Mesothelial cell of epicardium (in vitro differentiated cells): Measurements from ENCODE around the gene ZNF800. TPM values are rescaled to one million over a fixed set of nuclear protein-coding genes. Genes with fewer than 3 reads are reported as not detected.

Experiments used
- DNase-seq, 2 experiments: peaks; one replicate each; pipeline ENCODE4 v3.0.0; 2021; ENCODE audit warnings: low spot score in 2 of 2; ENCODE audit not compliant: unreplicated experiment in 2 of 2
- H3K27ac Mint-ChIP-seq: 2 replicates; pipeline ENCODE4 v1.8.0; 2021; ENCODE audit warnings: mixed read lengths
- H3K27me3 Mint-ChIP-seq: 2 replicates; pipeline ENCODE4 v1.8.0; 2021; ENCODE audit warnings: low read depth, mixed read lengths
- H3K36me3 Mint-ChIP-seq: 2 replicates; pipeline ENCODE4 v1.8.0; 2021; ENCODE audit warnings: mixed read lengths
- H3K4me1 Mint-ChIP-seq: 2 replicates; pipeline ENCODE4 v1.8.0; 2021; ENCODE audit warnings: mixed read lengths
- H3K4me3 Mint-ChIP-seq: 2 replicates; pipeline ENCODE4 v1.8.0; 2021; ENCODE audit warnings: mild to moderate bottlenecking, moderate library complexity, mixed read lengths
- H3K9me3 Mint-ChIP-seq: 2 replicates; pipeline ENCODE4 v1.8.0; 2021; ENCODE audit warnings: mixed read lengths
- total RNA-seq: library from RNA; stranded (reverse); gene quantifications from 3 replicates; pipeline ENCODE4 v1.2.1, GENCODE V29; 2021
- TF ChIP-seq, protein P1 (sequence below): fragments of 200-600 bp; sonication (generic); IDR thresholded peaks from one replicate; pipeline ENCODE4 v1.5.0; 2021; ENCODE audit warnings: antibody characterized with exemption; ENCODE audit not compliant: unreplicated experiment

ZNF800 gene
- total RNA-seq, 1 donor from 2014 or later = 24.8 TPM

DNA sequence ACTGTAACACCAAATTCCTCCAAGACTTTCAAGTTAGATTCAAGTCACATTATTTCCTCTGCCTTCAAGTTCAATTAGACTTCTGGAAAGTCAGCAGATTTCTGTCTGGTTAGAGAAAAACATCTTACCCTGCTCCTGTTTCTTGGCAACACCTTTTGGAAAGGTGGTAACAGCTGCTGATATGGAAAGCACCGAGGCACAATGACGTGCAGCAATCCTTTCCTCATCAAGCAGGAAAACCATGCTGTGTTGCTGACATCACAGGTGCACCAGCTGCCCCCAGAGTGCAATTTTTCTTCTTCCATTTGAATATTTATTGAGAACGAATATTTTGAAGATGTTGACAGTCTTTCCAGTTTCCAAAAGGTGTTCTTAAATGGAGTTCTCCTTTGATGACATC, 41.9 kb downstream of the ZNF800 start:
- TF ChIP-seq, protein P1, sequence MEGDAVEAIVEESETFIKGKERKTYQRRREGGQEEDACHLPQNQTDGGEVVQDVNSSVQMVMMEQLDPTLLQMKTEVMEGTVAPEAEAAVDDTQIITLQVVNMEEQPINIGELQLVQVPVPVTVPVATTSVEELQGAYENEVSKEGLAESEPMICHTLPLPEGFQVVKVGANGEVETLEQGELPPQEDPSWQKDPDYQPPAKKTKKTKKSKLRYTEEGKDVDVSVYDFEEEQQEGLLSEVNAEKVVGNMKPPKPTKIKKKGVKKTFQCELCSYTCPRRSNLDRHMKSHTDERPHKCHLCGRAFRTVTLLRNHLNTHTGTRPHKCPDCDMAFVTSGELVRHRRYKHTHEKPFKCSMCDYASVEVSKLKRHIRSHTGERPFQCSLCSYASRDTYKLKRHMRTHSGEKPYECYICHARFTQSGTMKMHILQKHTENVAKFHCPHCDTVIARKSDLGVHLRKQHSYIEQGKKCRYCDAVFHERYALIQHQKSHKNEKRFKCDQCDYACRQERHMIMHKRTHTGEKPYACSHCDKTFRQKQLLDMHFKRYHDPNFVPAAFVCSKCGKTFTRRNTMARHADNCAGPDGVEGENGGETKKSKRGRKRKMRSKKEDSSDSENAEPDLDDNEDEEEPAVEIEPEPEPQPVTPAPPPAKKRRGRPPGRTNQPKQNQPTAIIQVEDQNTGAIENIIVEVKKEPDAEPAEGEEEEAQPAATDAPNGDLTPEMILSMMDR = no peak
- Mint-ChIP-seq H3K4me3 (no peak overlapping the region), H3K36me3 (no peaks in the 10 kb centered on the region), H3K27ac (no peak overlapping the region), H3K27me3 (peaks cover 32% of the 10 kb centered on the region), H3K9me3 (no peaks in the 10 kb centered on the region), H3K4me1 (peaks cover 2% of the 10 kb centered on the region)
- no peak for DNase-seq

DNA sequence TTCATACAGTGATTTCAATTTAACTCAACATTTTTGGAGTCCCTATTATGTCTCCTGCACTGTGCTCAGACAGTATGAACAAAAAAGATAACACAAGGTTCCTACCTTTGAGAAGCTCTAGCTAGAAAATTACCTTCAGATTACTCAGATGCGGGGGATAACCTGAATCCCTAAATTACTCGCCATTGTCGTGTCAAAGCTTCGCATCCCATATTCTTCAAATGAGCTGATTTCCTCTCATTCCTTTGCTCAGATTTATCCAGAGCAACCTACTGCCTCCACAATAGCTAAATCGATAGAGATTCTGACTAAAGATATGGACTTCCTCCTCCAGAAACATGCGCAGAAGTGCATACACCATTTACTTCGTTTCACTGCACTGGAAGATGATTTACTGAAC, 42.6 kb downstream of the ZNF800 start:
- TF ChIP-seq, protein P1 = no peak
- Mint-ChIP-seq H3K27ac (no peak overlapping the region), H3K4me3 (no peak overlapping the region), H3K36me3 (no peaks in the 10 kb centered on the region), H3K27me3 (peaks cover 38% of the 10 kb centered on the region), H3K4me1 (peaks cover 2% of the 10 kb centered on the region), H3K9me3 (no peaks in the 10 kb centered on the region)
- no peak for DNase-seq

DNA sequence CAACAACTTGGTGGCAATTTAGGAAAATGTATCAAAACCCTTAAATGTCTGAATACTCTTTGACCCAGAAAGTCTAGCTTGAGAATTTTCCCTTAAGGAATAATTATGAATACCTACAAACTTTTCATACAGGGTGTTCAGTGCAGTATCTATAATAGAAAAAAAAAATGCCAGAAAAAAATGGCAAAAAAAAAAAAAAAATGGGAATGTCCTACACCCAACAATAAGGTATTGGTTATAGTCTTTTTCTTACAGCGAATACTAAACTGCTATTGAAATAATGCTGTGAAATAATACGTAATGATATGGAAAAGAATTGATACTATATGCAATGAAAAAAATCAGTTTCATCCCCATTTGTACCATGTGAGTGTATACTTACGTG, 44.3 kb downstream of the ZNF800 start:
- Mint-ChIP-seq H3K9me3 (peaks cover 7% of the 10 kb centered on the region), H3K36me3 (no peaks in the 10 kb centered on the region), H3K27ac (no peak overlapping the region), H3K27me3 (peaks cover 38% of the 10 kb centered on the region), H3K4me1 (peaks cover 2% of the 10 kb centered on the region), H3K4me3 (peak overlapping the region; percentile 52)
- TF ChIP-seq, protein P1 = no peak
- DNase-seq = no peak

DNA sequence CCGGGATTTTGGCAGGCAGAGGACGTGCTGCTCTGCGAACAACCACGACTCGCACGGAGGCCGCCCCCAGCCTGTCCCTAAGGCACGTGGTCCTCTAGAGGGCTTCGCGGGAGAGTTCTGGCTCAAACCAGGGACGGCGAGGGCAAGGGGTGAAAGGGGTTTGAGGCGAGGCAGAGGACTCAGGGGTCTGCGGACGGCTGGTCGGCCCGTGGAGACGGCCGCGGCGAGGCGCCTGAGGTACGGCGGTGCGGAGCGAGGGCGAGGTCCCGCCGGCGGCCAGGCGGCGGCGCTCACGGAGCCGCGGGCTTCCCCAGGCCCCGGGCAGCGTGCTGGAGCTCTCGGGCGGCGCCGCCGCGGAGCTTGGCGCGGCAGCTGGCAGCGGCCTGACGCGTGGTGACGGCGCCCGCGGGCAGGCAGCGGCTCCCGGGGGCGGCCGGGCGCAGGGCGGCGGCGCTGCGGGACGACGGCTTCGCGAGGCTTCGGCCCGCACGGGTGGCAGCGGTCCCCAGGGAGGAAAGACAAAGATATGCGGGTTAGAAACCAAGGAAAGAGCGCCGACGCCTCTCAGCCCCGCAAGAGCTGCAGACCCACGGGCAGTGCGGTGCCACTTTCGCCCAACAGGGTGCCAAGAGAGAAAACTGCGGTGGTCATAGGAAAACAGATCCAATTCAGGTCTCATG, 44.8 kb downstream of the ZNF800 start:
- peaks cover 7% of the 10 kb centered on the region for H3K9me3 Mint-ChIP-seq
- peak; percentile 50 to 79 for DNase-seq
- peak overlapping the region; percentile 60 for H3K4me3 Mint-ChIP-seq
- no peaks in the 10 kb centered on the region for H3K36me3 Mint-ChIP-seq
- peaks cover 2% of the 10 kb centered on the region for H3K4me1 Mint-ChIP-seq
- H3K27ac Mint-ChIP-seq = no peak overlapping the region
- TF ChIP-seq, protein P1 = peak; percentile 31
- H3K27me3 Mint-ChIP-seq = peaks cover 38% of the 10 kb centered on the region

DNA sequence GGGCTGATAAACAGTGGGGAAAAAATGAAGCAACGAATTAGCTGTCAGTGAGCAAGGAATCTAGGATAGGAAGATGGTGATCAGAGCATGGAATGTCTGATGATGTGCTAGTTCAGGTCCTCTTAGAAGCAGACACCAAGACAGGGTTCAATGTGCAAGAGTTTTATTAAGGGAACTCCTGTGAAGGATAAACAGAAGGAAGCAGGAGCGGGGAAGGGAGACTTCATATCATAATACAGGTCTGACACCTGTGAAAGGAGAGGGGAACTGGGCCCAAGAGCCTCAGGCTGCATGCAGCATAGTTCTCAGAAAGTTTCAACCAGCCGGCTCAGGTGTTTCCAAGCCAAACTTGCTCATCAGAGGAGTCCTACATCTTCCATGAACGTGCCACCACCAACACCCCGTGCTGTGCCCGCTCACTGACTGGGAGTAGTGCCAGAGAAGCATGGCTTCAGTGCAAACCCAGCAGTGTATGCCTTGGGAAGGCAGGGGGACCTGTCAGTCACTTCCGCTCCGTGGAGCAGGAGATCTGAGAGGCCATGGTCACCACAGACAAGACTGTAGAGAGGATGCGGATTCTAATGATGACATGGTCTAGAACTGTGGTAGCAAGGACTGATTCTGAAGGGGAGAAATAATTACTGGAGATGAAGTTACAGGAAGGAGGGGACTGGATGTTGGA, 45.8 kb downstream of the ZNF800 start:
- Mint-ChIP-seq H3K36me3 (no peaks in the 10 kb centered on the region), H3K9me3 (peaks cover 10% of the 10 kb centered on the region), H3K27me3 (peaks cover 38% of the 10 kb centered on the region), H3K4me3 (peak overlapping the region; percentile 50), H3K4me1 (peaks cover 2% of the 10 kb centered on the region), H3K27ac (no peak overlapping the region)
- TF ChIP-seq, protein P1 = no peak
- DNase-seq = no peak
